NCI-H2227 (cell line): ENCODE measurements around the gene TMC8.
"Not testable (repeated sequence)": the region's sequence is repeated elsewhere in the genome, so short reads cannot be mapped to it uniquely, and the experiment has no call there.

Source experiments
- DNase-seq: peaks from one replicate; lab custom pipeline; 2025; ENCODE audit not compliant: unreplicated experiment; lab: John Stamatoyannopoulos, UW

Gene TMC8

GRCh38 chr17:78130437-78131101 lies at the start of gene TMC8:
TSS of gene TMC8 (plus strand) at chr17:78130771. CDS start at chr17:78131589, 818 bp downstream.
- DNase-seq: no peak

DNA sequence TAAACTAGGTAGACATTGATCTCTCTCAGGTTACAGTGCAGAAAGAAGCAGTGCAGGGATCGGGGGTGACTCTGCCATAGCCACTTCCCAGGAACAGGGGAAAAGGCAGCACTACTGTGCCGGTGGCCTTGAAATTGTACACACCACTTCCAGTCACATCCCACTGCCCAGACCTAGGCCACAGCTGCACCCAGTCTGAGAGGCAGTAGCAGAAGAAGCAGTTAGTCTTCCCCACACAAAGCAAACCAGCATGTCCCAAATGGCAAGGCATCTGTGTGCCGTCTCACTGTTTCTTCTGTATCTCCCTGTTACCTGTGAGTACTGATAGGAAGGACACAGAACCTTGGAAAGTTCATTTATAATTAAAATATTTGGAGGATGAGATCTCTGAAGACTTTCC lies 49.0 kb upstream of the TMC8 start:
- no peak for DNase-seq

DNA sequence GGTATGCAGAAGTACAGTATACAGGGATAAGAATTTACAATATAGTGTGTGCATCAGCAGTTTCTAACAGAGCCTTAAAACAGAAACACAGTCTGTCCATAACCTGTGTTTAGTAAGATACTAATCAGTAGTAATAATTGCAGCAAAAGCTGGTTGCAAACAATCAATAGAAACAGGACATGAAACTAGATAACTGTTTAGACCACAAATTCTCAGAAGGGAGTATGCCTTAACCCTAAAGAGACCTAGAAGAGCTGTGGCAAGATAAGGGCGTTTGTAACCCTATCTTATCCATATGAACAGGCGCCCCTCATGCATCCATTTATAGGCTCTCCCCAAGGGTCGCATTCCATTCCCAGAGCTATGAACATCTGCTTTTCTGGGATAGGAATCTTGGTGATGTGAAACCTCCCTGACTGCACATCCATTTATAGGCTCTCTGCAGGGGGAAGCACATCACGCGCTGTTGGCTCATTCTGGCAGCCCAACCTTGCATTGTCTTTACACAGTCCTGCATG lies 48.2 kb upstream of the TMC8 start:
- DNase-seq: not testable (repeated sequence)

DNA sequence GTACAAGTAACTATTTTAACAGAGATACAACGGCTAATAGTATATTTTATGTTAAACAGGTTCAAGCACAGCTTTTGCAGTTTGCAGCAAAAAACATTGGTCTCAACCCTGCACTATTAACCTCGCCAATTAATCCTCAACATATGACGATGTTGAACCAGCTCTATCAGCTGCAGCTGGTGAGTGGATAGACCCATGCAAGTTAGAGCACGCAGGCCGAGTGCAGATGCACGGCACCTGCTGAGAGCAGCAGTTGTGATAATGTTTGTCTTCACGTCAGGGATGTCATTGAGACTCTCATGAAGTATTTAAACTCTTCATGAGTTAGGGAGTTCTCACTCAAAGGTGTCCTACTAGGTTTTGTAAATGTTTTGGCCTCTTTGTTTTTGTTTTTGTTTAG lies 47.6 kb upstream of the TMC8 start:
- DNase-seq: peak; percentile 36

- no peak for DNase-seq
Observed at GRCh38 chr17:78086740-78087139, 43.8 kb upstream of the TMC8 start.

DNA sequence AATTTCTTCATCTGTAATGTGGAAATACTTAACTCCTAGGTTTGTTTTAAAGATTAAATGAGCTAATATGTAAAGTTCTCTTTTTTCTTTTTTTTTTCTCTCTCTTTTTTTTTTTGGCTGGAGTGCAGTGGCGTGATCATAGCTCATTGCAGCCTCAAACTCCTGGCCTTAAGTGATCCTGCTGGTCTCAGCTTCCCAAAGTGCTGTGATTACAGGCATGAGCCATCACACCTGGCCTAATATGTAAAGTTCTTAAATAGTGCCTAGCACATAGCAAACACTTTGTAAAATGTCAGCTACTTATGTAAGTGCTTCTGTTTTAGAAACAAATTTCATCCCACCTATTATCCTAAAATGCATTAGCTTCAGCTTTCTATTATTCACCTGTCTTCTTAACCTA lies 42.0 kb upstream of the TMC8 start:
- DNase-seq: no peak

DNA sequence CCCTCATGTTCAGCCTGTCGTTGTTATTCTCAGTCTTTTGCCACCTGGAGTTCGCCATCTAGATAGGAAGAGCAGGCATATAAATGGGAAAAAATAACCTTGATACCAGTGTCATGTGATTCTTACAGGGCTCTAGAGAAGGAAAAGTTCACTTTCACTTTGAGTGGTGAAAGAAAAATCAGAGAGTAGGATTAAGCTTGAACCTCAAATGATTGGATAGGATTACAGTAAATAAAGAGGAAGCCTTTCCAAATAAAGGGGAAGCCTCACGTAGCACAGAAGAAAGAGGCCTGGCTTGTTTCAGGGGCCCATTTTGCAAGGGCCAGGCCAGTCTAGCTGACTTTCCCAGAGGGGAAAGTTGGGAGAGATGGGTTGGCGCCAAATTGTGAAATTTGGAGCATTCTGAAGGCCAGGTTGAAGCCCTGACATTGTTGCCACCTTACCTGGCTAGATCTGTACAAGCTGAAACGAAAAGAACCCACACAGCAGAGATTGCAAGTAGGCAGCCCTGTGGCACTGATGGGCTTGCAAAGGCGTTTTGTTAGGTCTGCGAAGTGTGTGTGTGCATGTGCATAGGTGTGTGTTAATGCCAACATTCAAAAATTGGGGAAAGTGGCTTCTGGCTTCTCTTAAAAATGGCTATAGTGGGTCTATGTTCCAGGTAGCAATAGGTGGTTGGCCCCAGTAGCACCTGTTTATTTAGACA lies 40.8 kb upstream of the TMC8 start:
- no peak for DNase-seq

GRCh38 chr17:78092794-78093324 lies 37.7 kb upstream of the TMC8 start:
- no peak for DNase-seq

GRCh38 chr17:78095035-78095434 lies 35.5 kb upstream of the TMC8 start:
- DNase-seq: no peak

DNA sequence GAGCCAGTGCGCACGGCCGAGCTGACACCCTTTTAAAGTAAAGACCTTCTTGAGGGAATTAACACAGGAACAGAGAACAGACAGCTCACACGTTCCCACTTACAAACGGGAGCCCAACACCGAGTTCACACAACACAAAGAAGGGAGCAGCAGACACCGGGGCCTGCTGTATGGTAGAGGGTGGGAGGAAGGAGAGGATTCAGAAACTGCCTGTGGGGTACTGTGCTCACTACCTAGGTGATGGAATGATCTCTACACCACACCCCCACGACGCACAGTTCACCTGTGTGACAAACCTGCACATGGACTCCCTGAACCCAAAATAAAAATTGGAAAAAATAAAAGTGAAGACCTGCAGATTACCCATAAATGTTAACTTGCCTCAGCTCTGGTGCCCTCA lies 34.5 kb upstream of the TMC8 start:
- DNase-seq: no peak

DNA sequence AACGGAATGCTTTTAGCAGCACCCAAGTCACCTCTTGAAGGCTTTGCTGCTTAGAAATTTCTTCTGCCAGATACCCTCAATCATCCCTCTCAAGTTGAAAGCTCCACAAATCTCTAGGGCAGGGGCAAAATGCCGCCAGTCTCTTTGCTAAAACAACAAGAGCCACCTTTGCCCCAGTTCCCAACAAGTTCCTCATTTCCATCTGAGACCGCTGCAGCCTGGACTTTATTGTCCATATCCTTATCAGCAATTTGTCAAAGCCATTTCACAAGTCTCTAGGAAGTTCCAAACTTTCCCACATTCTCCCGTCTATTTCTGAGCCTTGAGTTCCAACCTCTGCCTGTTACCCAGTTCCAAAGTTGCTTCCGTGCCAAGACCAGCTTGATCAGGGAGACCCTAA lies 29.5 kb upstream of the TMC8 start:
- DNase-seq: no peak

DNA sequence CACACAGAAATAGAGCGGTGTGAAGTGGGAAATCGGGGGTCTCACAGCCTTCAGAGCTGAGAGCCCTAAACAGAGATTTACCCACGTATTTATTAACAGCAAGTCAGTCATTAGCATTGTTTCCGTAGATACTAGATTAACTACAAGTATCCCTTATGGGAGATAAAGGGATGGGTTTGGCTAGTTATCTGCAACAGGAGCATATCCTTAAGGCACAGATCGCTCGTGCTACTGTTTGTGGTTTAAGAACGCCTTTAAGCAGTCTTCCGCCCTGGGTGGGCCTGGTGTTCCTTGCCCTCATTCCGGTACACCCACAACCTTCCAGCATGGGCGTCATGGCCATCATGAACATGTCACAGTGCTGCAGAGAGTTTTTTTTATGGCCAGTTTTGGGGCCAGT lies 29.0 kb upstream of the TMC8 start:
- DNase-seq: no peak

GRCh38 chr17:78103311-78103710 lies 27.3 kb upstream of the TMC8 start:
- DNase-seq: no peak

DNA sequence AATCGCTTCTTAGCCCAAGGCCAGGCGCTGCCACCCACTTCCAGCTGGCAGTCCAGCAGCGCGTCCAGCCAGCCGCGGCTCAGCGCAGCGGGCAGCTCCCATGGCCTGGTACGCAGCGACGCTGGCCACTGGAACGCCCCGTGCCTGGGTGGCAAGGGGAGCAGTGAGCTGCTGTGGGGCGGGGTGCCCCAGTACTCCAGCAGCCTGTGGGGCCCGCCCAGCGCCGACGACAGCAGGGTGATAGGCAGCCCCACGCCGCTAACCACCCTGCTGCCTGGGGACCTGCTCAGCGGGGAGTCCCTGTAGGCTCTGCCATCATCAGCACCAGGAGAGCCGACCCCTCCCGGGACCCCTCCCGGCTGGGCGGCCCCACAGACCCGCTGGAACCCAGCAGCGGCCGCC lies 26.0 kb upstream of the TMC8 start:
- DNase-seq: no peak

DNA sequence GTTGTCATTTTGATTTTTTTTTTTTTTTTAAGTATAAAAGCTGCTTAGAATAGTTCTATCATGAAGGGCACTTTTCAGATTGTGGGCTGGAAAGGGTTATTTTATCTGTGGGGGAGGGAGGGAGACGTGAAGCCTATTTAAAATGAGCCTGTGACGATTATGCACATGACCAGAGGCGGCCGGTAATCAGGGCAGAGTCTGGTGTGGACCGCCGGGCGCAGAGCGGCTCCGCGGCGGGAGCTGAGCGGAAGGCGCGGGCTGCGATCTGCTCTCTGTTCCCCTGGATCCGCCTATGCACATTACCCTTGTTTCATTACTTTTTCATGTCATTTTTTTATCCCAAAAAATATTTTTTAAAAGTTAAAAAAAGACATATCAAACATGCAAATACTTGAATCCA lies 25.5 kb upstream of the TMC8 start:
- no peak for DNase-seq

DNA sequence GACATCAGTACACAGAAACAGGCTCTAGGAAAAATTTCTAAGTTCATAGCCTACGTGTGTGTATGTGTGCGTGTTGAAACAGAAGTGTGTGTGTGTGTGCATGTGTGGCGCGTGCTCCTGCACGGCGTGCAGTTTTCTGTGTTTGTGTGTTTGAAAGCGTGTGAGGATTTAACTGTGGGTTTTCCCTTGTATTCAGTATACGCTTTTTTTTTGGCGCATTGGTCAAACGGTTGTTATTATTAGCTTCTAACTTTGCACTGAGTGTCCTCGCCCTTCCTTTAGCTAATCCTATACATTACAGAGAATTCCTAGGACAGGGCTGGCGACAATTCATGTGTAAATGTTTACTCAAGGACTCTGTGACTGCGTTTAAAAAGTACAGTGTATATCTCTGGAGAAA lies 25.0 kb upstream of the TMC8 start:
- no peak for DNase-seq

DNA sequence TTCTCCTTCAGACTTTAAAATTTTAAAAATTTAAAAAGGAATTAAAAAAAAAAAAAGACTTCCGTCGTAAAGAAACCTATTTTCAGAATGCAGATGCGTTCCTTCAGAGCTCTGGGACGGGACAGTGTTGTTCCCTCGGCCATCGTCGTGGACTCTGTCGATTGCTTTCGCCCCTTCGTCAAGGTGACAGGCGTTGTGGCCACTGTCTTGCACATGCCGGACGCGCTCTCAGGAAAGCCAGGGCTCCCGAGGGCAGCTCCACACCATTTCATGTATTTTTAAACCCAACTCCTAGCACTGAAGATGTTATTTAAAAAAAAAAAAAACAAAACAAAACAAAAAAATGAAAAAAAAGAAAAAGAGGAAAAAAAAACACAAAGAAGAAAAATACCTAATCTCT lies 24.4 kb upstream of the TMC8 start:
- DNase-seq: no peak

GRCh38 chr17:78107457-78107856 lies 23.1 kb upstream of the TMC8 start:
- DNase-seq: no peak

DNA sequence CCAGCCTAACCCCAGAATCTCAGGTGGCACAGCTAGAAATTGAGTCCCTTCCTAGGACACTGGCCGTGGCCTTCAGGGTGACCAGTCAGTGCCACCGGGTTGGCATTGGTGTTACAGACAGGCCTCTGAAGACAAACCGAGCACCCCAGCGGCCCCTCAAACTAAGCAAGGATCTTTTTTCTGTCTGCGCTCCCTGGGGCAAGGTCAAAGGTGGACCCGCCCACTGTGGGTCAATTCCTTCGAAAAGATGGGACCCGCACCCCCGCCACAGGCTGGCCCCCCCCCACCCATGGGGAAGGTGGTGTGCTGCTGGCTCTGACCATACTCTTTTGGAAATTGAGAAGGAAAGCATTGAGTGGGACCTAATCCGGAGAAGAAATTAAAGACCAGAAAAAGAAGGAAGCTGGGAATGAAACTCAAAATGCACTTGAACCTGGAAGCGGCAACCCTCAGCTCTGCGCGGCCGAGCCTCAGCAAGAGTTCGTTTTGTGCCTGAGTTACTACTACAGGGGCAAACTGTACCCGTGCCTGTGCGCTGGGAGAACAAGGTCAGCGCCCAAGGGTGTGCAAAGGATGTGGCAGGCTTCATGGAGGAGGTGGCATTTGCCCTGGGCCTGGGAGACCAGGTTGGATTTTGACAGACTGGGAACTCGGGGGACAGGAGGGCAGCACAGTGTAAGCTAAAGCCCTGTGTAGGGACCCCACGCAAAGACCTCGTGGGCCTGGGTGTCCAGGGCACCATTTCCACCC lies 22.4 kb upstream of the TMC8 start:
- no peak for DNase-seq

- DNase-seq: no peak
Observed at GRCh38 chr17:78108726-78109488, 21.7 kb upstream of the TMC8 start.

DNA sequence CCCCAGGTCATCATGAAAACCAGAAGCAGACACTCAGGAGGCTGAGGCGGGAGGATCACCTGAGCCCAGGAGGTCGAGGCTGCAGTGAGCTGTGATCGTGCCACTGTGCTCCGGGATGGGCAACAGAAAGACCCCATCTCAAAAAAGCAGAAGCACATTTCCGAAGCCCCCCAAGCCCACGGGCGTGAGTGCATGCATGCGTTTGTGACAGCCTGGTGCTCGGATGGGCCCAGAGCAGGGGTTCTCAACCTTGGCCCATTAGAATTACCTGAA lies 21.1 kb upstream of the TMC8 start:
- no peak for DNase-seq
